Thoracic aorta (tissue), 2 donors: ENCODE results near the gene PDCD1LG2. TPM values are rescaled to one million over a fixed set of nuclear protein-coding genes. Genes with fewer than 3 reads are reported as not detected.
A peak's percentile ranks its signal among the peaks of the same experiment; 100 is the strongest.

ENCODE experiments used
- ATAC-seq: fragments of 150-250 bp; one replicate; pipeline ENCODE4 v1.8.0; 2017; ENCODE audit warnings: low read depth; ENCODE audit not compliant: insufficient number of reproducible peaks, low FRiP score
- DNase-seq: peaks from one replicate; pipeline ENCODE4 v3.0.0-alpha.2; 2020; ENCODE audit warnings: low spot score
- H3K27ac ChIP-seq, 2 donors: fragments of 200-600 bp; sonication (generic); 1 replicate in 1 of 2; 2 replicates in 1 of 2; pipeline ENCODE4 v1.5.1; 2016; ENCODE audit warnings: mild to moderate bottlenecking in 2 of 2, moderate library complexity in 2 of 2
- H3K27me3 ChIP-seq: fragments of 200-600 bp; sonication (generic); replicated peaks from 2 replicates; pipeline ENCODE4 v1.6.0; 2016; ENCODE audit warnings: mild to moderate bottlenecking; ENCODE audit not compliant: insufficient read depth
- H3K36me3 ChIP-seq: fragments of 200-600 bp; sonication (generic); one replicate; pipeline ENCODE4 v1.5.1; 2016
- H3K4me1 ChIP-seq, 2 donors: fragments of 200-600 bp; sonication (generic); 1 replicate in 1 of 2; 2 replicates in 1 of 2; pipeline versions ENCODE4 v1.5.1 to v1.6.0; 2016; ENCODE audit warnings: low read depth in 2 of 2, mild to moderate bottlenecking in 1 of 2; ENCODE audit not compliant: control insufficient read depth in 1 of 2
- H3K4me3 ChIP-seq: fragments of 200-600 bp; sonication (generic); 2 replicates; pipeline ENCODE4 v1.5.1; 2016; ENCODE audit warnings: mild to moderate bottlenecking
- H3K9me3 ChIP-seq: fragments of 200-600 bp; sonication (generic); 2 replicates; pipeline ENCODE4 v1.5.1; 2016
- CTCF ChIP-seq: fragments of 200-600 bp; sonication (generic); IDR thresholded peaks from one replicate; pipeline ENCODE4 v1.5.1; 2019; ENCODE audit warnings: antibody characterized with exemption
- total RNA-seq, 2 donors: library from RNA; depleted of rRNA; stranded (reverse); fragments of >200 nt; gene quantifications; one replicate each; pipeline versions ENCODE4 v1.1.0 to v1.2.3, GENCODE V29; 2016

Gene PDCD1LG2
- total RNA-seq, 2 donors from 2014 or later = 1.1 to 4.5 TPM

GRCh38 chr9:5562806-5563416, 52.6 kb downstream of the PDCD1LG2 start:
- H3K27me3 ChIP-seq = no peaks in the 10 kb centered on the region
- no peaks in the 10 kb centered on the region for H3K36me3 ChIP-seq
- no peak for ATAC-seq
- TF ChIP-seq CTCF = no peak
- no peak for DNase-seq
- H3K4me3 ChIP-seq = peak overlapping the region; percentile 8
- H3K4me1 ChIP-seq = peaks cover 11 to 23% of the 10 kb centered on the region in 2 donors
- H3K27ac ChIP-seq = peak overlapping the region; percentile 59 to 72
- H3K9me3 ChIP-seq = no peaks in the 10 kb centered on the region

- DNase-seq (no peak), ATAC-seq (no peak)
- Histone ChIP-seq H3K4me1 (peaks cover 8 to 18% of the 10 kb centered on the region in 2 donors), H3K27me3 (no peaks in the 10 kb centered on the region), H3K36me3 (no peaks in the 10 kb centered on the region), H3K9me3 (no peaks in the 10 kb centered on the region), H3K27ac (peak overlapping the region; percentile 59 to 72), H3K4me3 (peak overlapping the region; percentile 8)
- TF ChIP-seq CTCF = no peak
Observed at GRCh38 chr9:5563417-5563815, 53.1 kb downstream of the PDCD1LG2 start.

GRCh38 chr9:5563886-5564285, 53.6 kb downstream of the PDCD1LG2 start:
- no peak for DNase-seq
- H3K9me3 ChIP-seq = no peaks in the 10 kb centered on the region

GRCh38 chr9:5566054-5566618, 55.8 kb downstream of the PDCD1LG2 start:
- no peak for DNase-seq
- H3K4me1 ChIP-seq = peaks cover 6 to 13% of the 10 kb centered on the region in 2 donors
- no peaks in the 10 kb centered on the region for H3K9me3 ChIP-seq
- no peak overlapping the region for H3K27ac ChIP-seq
- no peak overlapping the region for H3K4me3 ChIP-seq
- ATAC-seq = no peak
- no peaks in the 10 kb centered on the region for H3K27me3 ChIP-seq
- TF ChIP-seq CTCF = no peak
- H3K36me3 ChIP-seq = no peaks in the 10 kb centered on the region

More at GRCh38 chr9:5563886-5564285, 53.6 kb downstream of the PDCD1LG2 start:
- Histone ChIP-seq H3K27ac (peak overlapping the region; percentile 59 to 72), H3K4me3 (no peak overlapping the region), H3K27me3 (no peaks in the 10 kb centered on the region), H3K4me1 (peaks cover 6 to 13% of the 10 kb centered on the region in 2 donors), H3K36me3 (no peaks in the 10 kb centered on the region)
- no peak for ATAC-seq
- TF ChIP-seq CTCF = no peak

GRCh38 chr9:5568868-5569267, 58.5 kb downstream of the PDCD1LG2 start:
- no peak for TF ChIP-seq CTCF
- no peak for DNase-seq
- Histone ChIP-seq H3K9me3 (no peaks in the 10 kb centered on the region), H3K27me3 (no peaks in the 10 kb centered on the region), H3K27ac (no peak overlapping the region), H3K4me3 (no peak overlapping the region), H3K4me1 (peaks cover 0 to 4% of the 10 kb centered on the region in 2 donors), H3K36me3 (no peaks in the 10 kb centered on the region)
- no peak for ATAC-seq
